HEK293T (cell line): ENCODE measurements around the gene MED9.

Experiments
- ARNT ChIP-seq: fragments of 450-650 bp; IDR thresholded peaks from 2 replicates; pipeline ENCODE4 v1.6.1; 2017; ENCODE audit warnings: mild to moderate bottlenecking
- FOXK2 ChIP-seq: fragments of 450-650 bp; IDR thresholded peaks from 2 replicates; pipeline ENCODE4 v1.6.1; 2016; ENCODE audit warnings: mild to moderate bottlenecking
- FOXM1 ChIP-seq: fragments of 450-650 bp; IDR thresholded peaks from 2 replicates; pipeline ENCODE4 v1.6.1; 2017; ENCODE audit warnings: mild to moderate bottlenecking, borderline replicate concordance
- L3MBTL2 ChIP-seq: fragments of 450-650 bp; conservative IDR thresholded peaks from 2 replicates; pipeline ENCODE4 v1.6.1; 2016; ENCODE audit warnings: mild to moderate bottlenecking
- LEF1 ChIP-seq: fragments of 450-650 bp; IDR thresholded peaks from 2 replicates; pipeline ENCODE4 v1.6.1; 2017; ENCODE audit warnings: mild to moderate bottlenecking, borderline replicate concordance
- NFRKB ChIP-seq: fragments of 450-650 bp; IDR thresholded peaks from 2 replicates; pipeline ENCODE4 v1.6.1; 2016; ENCODE audit warnings: mild to moderate bottlenecking, moderate library complexity
- SP1 ChIP-seq: fragments of 450-650 bp; IDR thresholded peaks from 2 replicates; pipeline ENCODE4 v1.6.1; 2017
- SUZ12 ChIP-seq: fragments of 450-650 bp; IDR thresholded peaks from 2 replicates; pipeline ENCODE4 v1.6.1; 2016; ENCODE audit warnings: mild to moderate bottlenecking
- ZNF384 ChIP-seq: fragments of 450-650 bp; IDR thresholded peaks from 2 replicates; pipeline ENCODE4 v1.6.1; 2016

GRCh38 chr17:17506893-17507464 is 30.2 kb downstream of the MED9 start:
- no peak for TF ChIP-seq SP1
- no peak for TF ChIP-seq SUZ12
- TF ChIP-seq ZNF384 = no peak
- TF ChIP-seq L3MBTL2 = no peak
- no peak for TF ChIP-seq LEF1
- no peak for TF ChIP-seq FOXM1
- TF ChIP-seq FOXK2 = no peak
- no peak for TF ChIP-seq NFRKB
- TF ChIP-seq ARNT = no peak
